ENCODE measurements around the gene FRMPD2. TPM values are rescaled to one million over a fixed set of nuclear protein-coding genes. Genes with fewer than 3 reads are reported as not detected.
A peak's percentile ranks its signal among the peaks of the same experiment; 100 is the strongest.

FRMPD2 gene
- total RNA-seq, 4 donors from 2014 or later = not detected

DNA sequence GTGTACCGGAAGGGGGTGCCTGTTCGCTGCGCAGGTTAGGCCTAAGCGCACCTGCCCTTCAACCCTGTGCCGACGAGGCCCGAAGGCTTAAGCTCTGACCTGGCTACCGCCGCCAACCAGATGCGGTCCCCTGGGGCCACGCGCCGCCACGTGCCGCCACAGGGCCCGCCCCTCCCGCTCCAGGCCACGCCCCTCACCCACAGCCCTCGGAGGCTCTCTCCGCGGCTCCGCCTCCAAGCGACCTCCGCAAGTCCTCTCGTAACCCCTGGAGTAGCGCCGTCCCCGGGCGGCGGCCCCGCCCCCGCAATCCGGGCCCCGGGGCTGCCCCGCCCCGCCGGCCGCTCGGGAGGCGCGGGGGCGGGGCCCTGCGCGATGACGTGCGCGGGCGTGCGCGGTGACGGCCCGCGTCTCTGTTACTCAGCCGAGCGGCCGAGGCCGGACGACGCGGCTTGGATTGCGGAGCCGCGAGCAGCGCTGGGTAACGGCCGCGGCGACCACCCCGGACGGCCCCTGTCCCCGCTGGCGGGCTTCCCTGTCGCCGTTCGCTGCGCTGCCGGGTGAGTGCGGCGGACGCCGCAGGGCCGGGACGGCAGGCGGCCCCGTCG is 31.9 kb upstream of the FRMPD2 start, which contains the start of gene MAPK8:
TSS of gene MAPK8 (plus strand) at position 413 of the 605 bp plus-strand sequence. CDS start 94,984 bp downstream, outside the sequence.
- H3K36me3 ChIP-seq = no peaks in the 10 kb centered on the region
- no peaks in the 10 kb centered on the region for H3K27me3 ChIP-seq
- intact Hi-C loops (cut with DNase I; ENCODE audit: low total_unique reads) = loop anchor here (5.0 kb wide), 1 partner anchor 351 kb away; no protein-coding TSS in a partner anchor
- no peaks in the 10 kb centered on the region for H3K9me3 ChIP-seq
- peak within 1 kb of the TSS; percentile 76 to 81 (median 79) for H3K4me3 ChIP-seq
- in situ Hi-C loops (cut with MboI; ENCODE audit: low sequenced_read_pairs in 4 of 4) = no loop called here
- peak; percentile 94 to 95 for ATAC-seq
- TF ChIP-seq, protein P1, sequence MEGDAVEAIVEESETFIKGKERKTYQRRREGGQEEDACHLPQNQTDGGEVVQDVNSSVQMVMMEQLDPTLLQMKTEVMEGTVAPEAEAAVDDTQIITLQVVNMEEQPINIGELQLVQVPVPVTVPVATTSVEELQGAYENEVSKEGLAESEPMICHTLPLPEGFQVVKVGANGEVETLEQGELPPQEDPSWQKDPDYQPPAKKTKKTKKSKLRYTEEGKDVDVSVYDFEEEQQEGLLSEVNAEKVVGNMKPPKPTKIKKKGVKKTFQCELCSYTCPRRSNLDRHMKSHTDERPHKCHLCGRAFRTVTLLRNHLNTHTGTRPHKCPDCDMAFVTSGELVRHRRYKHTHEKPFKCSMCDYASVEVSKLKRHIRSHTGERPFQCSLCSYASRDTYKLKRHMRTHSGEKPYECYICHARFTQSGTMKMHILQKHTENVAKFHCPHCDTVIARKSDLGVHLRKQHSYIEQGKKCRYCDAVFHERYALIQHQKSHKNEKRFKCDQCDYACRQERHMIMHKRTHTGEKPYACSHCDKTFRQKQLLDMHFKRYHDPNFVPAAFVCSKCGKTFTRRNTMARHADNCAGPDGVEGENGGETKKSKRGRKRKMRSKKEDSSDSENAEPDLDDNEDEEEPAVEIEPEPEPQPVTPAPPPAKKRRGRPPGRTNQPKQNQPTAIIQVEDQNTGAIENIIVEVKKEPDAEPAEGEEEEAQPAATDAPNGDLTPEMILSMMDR (IDR thresholded peaks at IDR 0.05 in 4 of 5, conservative IDR thresholded peaks at IDR 0.05 in 1 of 5) = no peak
- TF ChIP-seq POLR2A (IDR thresholded peaks at IDR 0.05) = peak; percentile 96 to 98
- peak; percentile 82 to 92 for DNase-seq
- H3K27ac ChIP-seq = peak within 1 kb of the TSS; percentile 93 to 98 (median 96)
- peaks cover 34 to 38% of the 10 kb centered on the region in 2 donors for H3K4me1 ChIP-seq

DNA sequence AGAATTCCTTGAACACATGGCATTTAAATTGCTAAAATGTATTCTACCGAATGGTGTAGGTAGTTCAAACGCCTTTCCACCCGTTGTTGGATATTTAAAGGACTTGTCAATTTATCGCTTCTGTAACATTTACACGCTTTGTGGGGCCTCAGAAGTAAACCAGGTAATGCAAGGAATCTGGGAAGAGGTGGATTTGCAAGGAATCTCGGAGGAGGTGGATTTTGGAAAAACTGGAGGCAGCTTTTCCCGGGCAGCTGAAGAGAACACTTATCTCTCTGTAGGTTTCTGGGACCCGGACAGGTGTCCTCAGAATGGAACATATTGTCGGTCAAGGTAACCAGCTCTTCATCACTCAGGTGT is 31.4 kb upstream of the FRMPD2 start:
- Histone ChIP-seq H3K4me1 (peaks cover 29 to 36% of the 10 kb centered on the region in 2 donors), H3K27me3 (no peaks in the 10 kb centered on the region), H3K4me3 (peak overlapping the region; percentile 51 to 81 (median 78)), H3K9me3 (no peaks in the 10 kb centered on the region), H3K36me3 (no peaks in the 10 kb centered on the region), H3K27ac (peak overlapping the region; percentile 93 to 98 (median 96))
- intact Hi-C loops (cut with DNase I; ENCODE audit: low total_unique reads) = loop anchor here (5.0 kb wide), 1 partner anchor 351 kb away; no protein-coding TSS in a partner anchor
- in situ Hi-C loops (cut with MboI; ENCODE audit: low sequenced_read_pairs in 4 of 4) = no loop called here
- DNase-seq (no peak), ATAC-seq (no peak)
- TF ChIP-seq, protein P1 (IDR thresholded peaks at IDR 0.05 in 4 of 5, conservative IDR thresholded peaks at IDR 0.05 in 1 of 5) = no peak
- TF ChIP-seq POLR2A (IDR thresholded peaks at IDR 0.05) = no peak

DNA sequence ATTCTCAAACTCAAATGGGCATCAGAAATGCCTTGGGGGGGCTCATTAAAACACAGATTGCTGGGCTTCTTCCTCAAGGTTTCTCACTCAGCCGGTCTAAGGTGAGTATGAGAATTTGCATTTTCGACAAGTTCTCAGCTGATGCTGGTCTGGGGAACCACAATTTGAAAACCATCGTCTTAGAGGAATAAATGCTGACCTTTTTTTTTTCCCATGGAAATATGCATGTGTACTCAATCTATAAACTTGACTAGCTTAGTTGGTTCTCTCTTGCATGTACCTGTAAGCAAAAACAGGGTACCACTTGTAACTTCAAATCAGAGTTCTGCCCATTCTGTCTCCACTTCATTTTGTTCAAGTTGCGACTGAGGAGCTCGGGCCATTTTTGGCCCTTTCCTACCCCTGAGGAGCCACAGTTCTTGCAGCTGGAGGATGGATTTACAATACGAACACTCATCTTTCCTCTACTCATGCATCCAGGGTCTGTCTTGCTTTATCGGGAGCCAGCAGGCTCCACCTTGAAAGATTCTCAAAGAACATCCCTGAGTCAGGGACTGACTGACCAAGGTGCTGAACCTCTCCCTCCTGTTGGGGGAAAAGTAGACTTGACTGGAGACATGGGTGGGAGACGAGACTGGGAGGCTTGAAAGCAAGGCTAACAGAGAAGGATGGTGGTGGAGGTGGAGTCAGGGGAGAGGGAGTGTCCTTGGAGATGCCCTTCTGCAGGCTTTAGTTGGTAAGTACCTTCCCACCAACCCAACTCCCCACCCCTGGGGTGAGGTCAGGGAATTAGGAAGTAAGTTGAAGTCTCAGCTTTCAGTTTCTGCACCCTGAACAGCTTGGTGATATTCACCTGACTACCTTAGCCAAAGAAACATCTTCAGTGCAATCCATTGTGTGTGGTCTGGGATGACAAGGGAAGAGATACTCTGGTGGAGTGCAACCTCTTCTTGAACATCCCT is 28.3 kb upstream of the FRMPD2 start:
- Histone ChIP-seq H3K4me1 (peaks cover 4 to 8% of the 10 kb centered on the region in 2 donors), H3K27me3 (no peaks in the 10 kb centered on the region), H3K9me3 (no peaks in the 10 kb centered on the region), H3K4me3 (no peak overlapping the region), H3K27ac (no peak overlapping the region), H3K36me3 (no peaks in the 10 kb centered on the region)
- in situ Hi-C loops (cut with MboI; ENCODE audit: low sequenced_read_pairs in 4 of 4) = no loop called here
- intact Hi-C loops (cut with DNase I; ENCODE audit: low total_unique reads) = no loop called here
- no peak for DNase-seq
- no peak for ATAC-seq
- TF ChIP-seq, protein P1 (IDR thresholded peaks at IDR 0.05 in 4 of 5, conservative IDR thresholded peaks at IDR 0.05 in 1 of 5) = no peak
- no peak for TF ChIP-seq POLR2A (IDR thresholded peaks at IDR 0.05)

- H3K4me1 ChIP-seq = no peaks in the 10 kb centered on the region
- ATAC-seq = no peak
- no peak overlapping the region for H3K27ac ChIP-seq
- no peaks in the 10 kb centered on the region for H3K9me3 ChIP-seq
- intact Hi-C loops (cut with DNase I; ENCODE audit: low total_unique reads) (no loop called here), in situ Hi-C loops (cut with MboI; ENCODE audit: low sequenced_read_pairs in 4 of 4) (no loop called here)
- no peak for DNase-seq
- H3K27me3 ChIP-seq = no peaks in the 10 kb centered on the region
- TF ChIP-seq, protein P1 (IDR thresholded peaks at IDR 0.05 in 4 of 5, conservative IDR thresholded peaks at IDR 0.05 in 1 of 5) = no peak
- no peak for TF ChIP-seq POLR2A (IDR thresholded peaks at IDR 0.05)
- H3K4me3 ChIP-seq = no peak overlapping the region
- no peaks in the 10 kb centered on the region for H3K36me3 ChIP-seq
Observed at GRCh38 chr10:48300556-48300955, 26.1 kb upstream of the FRMPD2 start.
